ENCODE measurements around the gene ACSL1. TPM values are rescaled to one million over a fixed set of nuclear protein-coding genes. Genes with fewer than 3 reads are reported as not detected.

The ACSL1 gene
- total and polyA plus RNA-seq, 9 of the 15 experiments (the other 6 are each of a cell fraction or from before 2014, with no cell fraction given), result 6.7 to 24.1 (median 15.0) TPM

- no peak for TF ChIP-seq ZMIZ1 (IDR thresholded peaks at IDR 0.05; ENCODE audit: low read depth in 2 of 2, low read length in 2 of 2)
- no peak for TF ChIP-seq HNRNPH1 (optimal IDR thresholded peaks at IDR 0.05; ENCODE audit: low read depth, low read length)
- no peak for TF ChIP-seq C11orf30 (IDR thresholded peaks at IDR 0.05; ENCODE audit: low read depth)
- no peak for TF ChIP-seq ZC3H8 (IDR thresholded peaks at IDR 0.05)
- no peak for TF ChIP-seq U2AF1 (optimal IDR thresholded peaks at IDR 0.05; ENCODE audit: low read depth, low read length)
- TF ChIP-seq KAT7 (CRISPR knock-in tag; IDR thresholded peaks at IDR 0.05; ENCODE audit: borderline replicate concordance), result 0 out of 2 replicates have a peak, but pooled peaks have one; percentile 4
- peak; percentile 37; the same call in 1 of the 2 replicates for TF ChIP-seq NFE2 (IDR thresholded peaks at IDR 0.05; ENCODE audit: low read depth)
- TF ChIP-seq FOXK2 (conservative IDR thresholded peaks at IDR 0.05 in 1 of 2, IDR thresholded peaks at IDR 0.05 in 1 of 2; ENCODE audit: low read depth in 2 of 2), result peak; percentile 16 to 51; a peak in 1 of 4 replicates
- TF ChIP-seq ATF7 (IDR thresholded peaks at IDR 0.05), result peak; percentile 66
- TF ChIP-seq FOXP1 (CRISPR knock-in tag; IDR thresholded peaks at IDR 0.05), result no peak
- no peak for TF ChIP-seq ATF1 (CRISPR knock-in tag; IDR thresholded peaks at IDR 0.05)
- peak; percentile 37 for TF ChIP-seq ATF1 (tag; IDR thresholded peaks at IDR 0.05)
- TF ChIP-seq KDM5B (IDR thresholded peaks at IDR 0.05; ENCODE audit: insufficient replicate concordance, low read depth, low read length), result no peak
- peak; percentile 88 for TF ChIP-seq REST (IDR thresholded peaks at IDR 0.05; ENCODE audit: borderline replicate concordance)
- TF ChIP-seq REST (CRISPR knock-in tag; IDR thresholded peaks at IDR 0.05; ENCODE audit: low read depth), result no peak
- peak; percentile 56 for TF ChIP-seq CC2D1A (IDR thresholded peaks at IDR 0.05)
- TF ChIP-seq CXXC5 (CRISPR knock-in tag; IDR thresholded peaks at IDR 0.05), result peak; percentile 21; the same call in 1 of the 2 replicates
These were observed 79.7 kb downstream of the ACSL1 start (continued) for GRCh38 chr4:184745831-184746795.

All from K562 (cell line).